AG09319 (cell line): ENCODE measurements around the gene NKTR.

Experiments
- DNase-seq: peaks from one replicate; pipeline ENCODE4 v3.0.0-alpha.2; 2010; ENCODE audit warnings: low read depth; ENCODE audit errors: extremely low read depth
- CTCF ChIP-seq: IDR thresholded peaks from 2 replicates; pipeline ENCODE4 v1.5.1; 2011; ENCODE audit warnings: low read depth, mild to moderate bottlenecking, inconsistent platforms, low read length, moderate library complexity

Gene NKTR

GRCh38 chr3:42638339-42638842 lies 37.9 kb downstream of the NKTR start:
- DNase-seq: no peak
- TF ChIP-seq CTCF: no peak

- TF ChIP-seq CTCF: no peak
- DNase-seq: no peak
Observed at GRCh38 chr3:42639192-42639591, 38.7 kb downstream of the NKTR start.

- no peak for DNase-seq
- no peak for TF ChIP-seq CTCF
Observed at GRCh38 chr3:42640129-42640528, 39.6 kb downstream of the NKTR start.

- DNase-seq: no peak
- TF ChIP-seq CTCF: no peak
Observed at GRCh38 chr3:42640771-42641370, 40.4 kb downstream of the NKTR start.

- TF ChIP-seq CTCF: no peak
- DNase-seq: no peak
Observed at GRCh38 chr3:42647821-42648459, 47.5 kb downstream of the NKTR start.

GRCh38 chr3:42649006-42649405 lies 48.5 kb downstream of the NKTR start:
- no peak for DNase-seq
- no peak for TF ChIP-seq CTCF

- no peak for TF ChIP-seq CTCF
- DNase-seq: no peak
Observed at GRCh38 chr3:42649783-42650182, 49.3 kb downstream of the NKTR start.
